ENCODE measurements around the gene NPFFR2. TPM values are rescaled to one million over a fixed set of nuclear protein-coding genes. Genes with fewer than 3 reads are reported as not detected.
"Not testable (repeated sequence)": the region's sequence is repeated elsewhere in the genome, so short reads cannot be mapped to it uniquely, and the experiment has no call there.

Gene NPFFR2
- total RNA-seq, 1 donor from 2014 or later, result 0.96 TPM

- TF ChIP-seq, protein P1, sequence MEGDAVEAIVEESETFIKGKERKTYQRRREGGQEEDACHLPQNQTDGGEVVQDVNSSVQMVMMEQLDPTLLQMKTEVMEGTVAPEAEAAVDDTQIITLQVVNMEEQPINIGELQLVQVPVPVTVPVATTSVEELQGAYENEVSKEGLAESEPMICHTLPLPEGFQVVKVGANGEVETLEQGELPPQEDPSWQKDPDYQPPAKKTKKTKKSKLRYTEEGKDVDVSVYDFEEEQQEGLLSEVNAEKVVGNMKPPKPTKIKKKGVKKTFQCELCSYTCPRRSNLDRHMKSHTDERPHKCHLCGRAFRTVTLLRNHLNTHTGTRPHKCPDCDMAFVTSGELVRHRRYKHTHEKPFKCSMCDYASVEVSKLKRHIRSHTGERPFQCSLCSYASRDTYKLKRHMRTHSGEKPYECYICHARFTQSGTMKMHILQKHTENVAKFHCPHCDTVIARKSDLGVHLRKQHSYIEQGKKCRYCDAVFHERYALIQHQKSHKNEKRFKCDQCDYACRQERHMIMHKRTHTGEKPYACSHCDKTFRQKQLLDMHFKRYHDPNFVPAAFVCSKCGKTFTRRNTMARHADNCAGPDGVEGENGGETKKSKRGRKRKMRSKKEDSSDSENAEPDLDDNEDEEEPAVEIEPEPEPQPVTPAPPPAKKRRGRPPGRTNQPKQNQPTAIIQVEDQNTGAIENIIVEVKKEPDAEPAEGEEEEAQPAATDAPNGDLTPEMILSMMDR (IDR thresholded peaks at IDR 0.05; ENCODE audit: unreplicated experiment), result no peak
- H3K27me3 Mint-ChIP-seq, result no peaks in the 10 kb centered on the region
- no peak for DNase-seq (ENCODE audit: low spot score, unreplicated experiment)
- H3K27ac Mint-ChIP-seq, result no peak overlapping the region
- peaks cover 1% of the 10 kb centered on the region for H3K9me3 Mint-ChIP-seq (ENCODE audit: low read depth)
- H3K4me3 Mint-ChIP-seq (ENCODE audit: low read depth), result no peak overlapping the region
- peaks cover 4% of the 10 kb centered on the region for H3K4me1 Mint-ChIP-seq (ENCODE audit: low read depth)
- H3K36me3 Mint-ChIP-seq (ENCODE audit: insufficient read depth), result no peaks in the 10 kb centered on the region
Measured at GRCh38 chr4:72084587-72085011, 52.8 kb downstream of the NPFFR2 start.

DNA sequence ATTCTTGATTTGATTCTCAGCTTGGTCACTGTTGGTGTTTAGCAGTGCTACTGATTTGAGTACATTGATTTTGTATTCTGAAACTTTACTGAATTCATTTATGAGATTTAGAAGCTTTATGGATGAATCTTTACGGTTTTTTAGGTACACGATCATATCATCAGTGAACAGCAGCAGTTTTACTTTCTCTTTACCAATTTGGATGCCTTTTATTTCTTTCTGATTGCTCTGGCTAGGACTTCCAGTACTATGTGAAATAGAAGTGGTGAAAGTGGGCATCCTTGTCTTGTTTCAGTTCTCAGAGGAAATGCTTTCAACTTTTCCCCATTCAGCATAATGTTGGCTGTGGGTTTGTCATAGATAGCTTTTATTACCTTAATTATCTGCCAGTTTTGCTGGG, 58.8 kb downstream of the NPFFR2 start:
- not testable (repeated sequence) for H3K4me1 Mint-ChIP-seq (ENCODE audit: low read depth); H3K27ac Mint-ChIP-seq; H3K36me3 Mint-ChIP-seq (ENCODE audit: insufficient read depth); H3K27me3 Mint-ChIP-seq; H3K4me3 Mint-ChIP-seq (ENCODE audit: low read depth); DNase-seq (ENCODE audit: low spot score, unreplicated experiment)
- H3K9me3 Mint-ChIP-seq (ENCODE audit: low read depth), result peaks cover 10% of the 10 kb centered on the region

DNA sequence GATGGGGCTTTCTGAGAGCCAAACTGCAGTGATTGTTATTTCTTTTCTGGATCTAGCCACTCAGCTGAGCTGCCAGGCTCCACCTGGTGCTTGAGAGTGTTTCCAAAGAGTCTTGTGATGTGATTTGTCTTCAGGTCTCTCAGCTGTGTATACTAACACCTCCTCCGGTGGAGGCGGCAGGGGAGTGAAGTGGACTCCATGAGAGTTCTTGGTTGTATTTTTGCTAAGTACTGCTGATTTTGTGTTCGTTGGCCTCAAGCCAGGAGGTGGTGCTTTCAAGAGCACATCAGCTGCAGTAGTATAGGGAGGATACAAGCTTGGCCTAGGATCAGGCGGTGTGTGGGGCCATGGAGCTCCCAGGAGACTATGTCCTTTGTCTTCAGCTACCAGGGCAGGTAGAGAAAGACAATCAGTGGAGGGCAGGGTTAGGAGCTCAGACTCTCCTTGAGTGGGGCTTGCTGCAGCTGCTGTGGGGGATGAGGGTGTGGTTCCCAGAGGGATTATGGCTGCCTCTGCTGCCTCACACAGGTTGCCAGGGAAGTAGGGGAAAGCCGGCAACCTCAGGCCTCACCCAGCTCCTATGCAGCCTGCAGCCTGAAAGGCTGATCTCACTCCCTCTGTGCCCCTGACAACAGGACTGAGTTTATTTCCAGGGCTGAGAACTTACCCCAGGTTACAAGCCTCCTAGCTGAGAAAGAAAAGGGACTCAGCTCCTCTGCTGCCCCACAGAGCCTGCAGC, 62.4 kb downstream of the NPFFR2 start:
- H3K4me1 Mint-ChIP-seq (ENCODE audit: low read depth), result no peaks in the 10 kb centered on the region
- no peak for DNase-seq (ENCODE audit: low spot score, unreplicated experiment)
- no peaks in the 10 kb centered on the region for H3K36me3 Mint-ChIP-seq (ENCODE audit: insufficient read depth)
- no peak overlapping the region for H3K4me3 Mint-ChIP-seq (ENCODE audit: low read depth)
- H3K27me3 Mint-ChIP-seq, result no peaks in the 10 kb centered on the region
- peaks cover 10% of the 10 kb centered on the region for H3K9me3 Mint-ChIP-seq (ENCODE audit: low read depth)
- H3K27ac Mint-ChIP-seq, result no peak overlapping the region
- TF ChIP-seq, protein P1 (IDR thresholded peaks at IDR 0.05; ENCODE audit: unreplicated experiment), result no peak

GRCh38 chr4:72107456-72107855, 75.7 kb downstream of the NPFFR2 start:
- Mint-ChIP-seq H3K9me3 (ENCODE audit: low read depth) (no peaks in the 10 kb centered on the region), H3K27me3 (no peaks in the 10 kb centered on the region), H3K27ac (no peak overlapping the region), H3K36me3 (ENCODE audit: insufficient read depth) (no peaks in the 10 kb centered on the region), H3K4me3 (ENCODE audit: low read depth) (no peak overlapping the region), H3K4me1 (ENCODE audit: low read depth) (peaks cover 2% of the 10 kb centered on the region)
- TF ChIP-seq, protein P1 (IDR thresholded peaks at IDR 0.05; ENCODE audit: unreplicated experiment), result no peak
- no peak for DNase-seq (ENCODE audit: low spot score, unreplicated experiment)

DNA sequence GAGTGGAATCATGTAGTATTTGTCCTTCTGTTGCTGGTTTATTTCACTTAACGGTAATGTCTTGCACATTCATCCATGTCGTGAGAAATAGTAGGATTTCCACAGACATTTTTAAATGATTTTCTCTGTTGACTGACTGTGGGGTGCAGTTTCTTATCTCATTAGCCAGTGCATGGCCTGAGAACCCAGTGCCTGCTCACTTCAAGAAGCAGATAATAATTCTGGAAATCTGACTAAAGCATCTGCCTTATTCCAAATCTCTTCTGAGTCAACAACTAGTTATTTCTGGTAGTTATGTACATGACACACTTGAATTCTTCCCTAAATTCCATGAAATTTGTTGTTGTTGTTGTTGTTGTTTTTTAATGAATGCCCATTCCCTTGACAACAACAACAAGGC, 77.6 kb downstream of the NPFFR2 start:
- no peaks in the 10 kb centered on the region for H3K36me3 Mint-ChIP-seq (ENCODE audit: insufficient read depth)
- H3K4me1 Mint-ChIP-seq (ENCODE audit: low read depth), result peaks cover 2% of the 10 kb centered on the region
- no peaks in the 10 kb centered on the region for H3K9me3 Mint-ChIP-seq (ENCODE audit: low read depth)
- TF ChIP-seq, protein P1 (IDR thresholded peaks at IDR 0.05; ENCODE audit: unreplicated experiment), result no peak
- no peak for DNase-seq (ENCODE audit: low spot score, unreplicated experiment)
- H3K27me3 Mint-ChIP-seq, result no peaks in the 10 kb centered on the region
- no peak overlapping the region for H3K27ac Mint-ChIP-seq
- no peak overlapping the region for H3K4me3 Mint-ChIP-seq (ENCODE audit: low read depth)

DNA sequence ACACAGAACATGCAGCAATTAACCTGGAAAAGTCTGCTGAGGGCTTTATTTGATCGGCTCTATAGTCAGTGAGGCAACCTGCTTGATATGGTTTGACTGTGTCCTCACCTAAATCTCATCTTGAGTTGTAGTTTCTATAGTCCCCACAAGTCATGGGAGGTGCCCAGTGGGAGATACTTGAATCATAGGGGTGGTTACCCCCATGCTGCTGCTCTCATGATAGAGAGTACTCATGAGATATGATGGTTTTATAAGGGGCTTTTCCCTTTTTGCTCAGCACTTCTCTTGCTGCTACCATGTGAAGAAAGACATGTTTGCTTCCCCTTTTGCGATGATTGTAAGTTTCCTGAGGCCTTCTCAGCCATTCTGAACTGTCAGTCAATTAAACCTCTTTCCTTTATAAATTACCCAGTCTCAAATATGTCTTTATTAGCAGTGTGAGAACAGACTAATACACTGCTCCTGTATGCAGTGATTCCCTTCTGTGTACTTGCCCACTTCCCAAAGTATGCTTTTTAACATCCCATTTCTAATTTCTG, 78.2 kb downstream of the NPFFR2 start:
- no peak for DNase-seq (ENCODE audit: low spot score, unreplicated experiment)
- H3K36me3 Mint-ChIP-seq (ENCODE audit: insufficient read depth), result no peaks in the 10 kb centered on the region
- TF ChIP-seq, protein P1 (IDR thresholded peaks at IDR 0.05; ENCODE audit: unreplicated experiment), result no peak
- H3K4me3 Mint-ChIP-seq (ENCODE audit: low read depth), result no peak overlapping the region
- peaks cover 2% of the 10 kb centered on the region for H3K4me1 Mint-ChIP-seq (ENCODE audit: low read depth)
- H3K27ac Mint-ChIP-seq, result no peak overlapping the region
- no peaks in the 10 kb centered on the region for H3K9me3 Mint-ChIP-seq (ENCODE audit: low read depth)
- H3K27me3 Mint-ChIP-seq, result no peaks in the 10 kb centered on the region
